ENCODE results near the gene COX8C.
A peak's percentile ranks its signal among the peaks of the same experiment; 100 is the strongest.
"Not testable (repeated sequence)": the region's sequence is repeated elsewhere in the genome, so short reads cannot be mapped to it uniquely, and the experiment has no call there.

The COX8C gene

DNA sequence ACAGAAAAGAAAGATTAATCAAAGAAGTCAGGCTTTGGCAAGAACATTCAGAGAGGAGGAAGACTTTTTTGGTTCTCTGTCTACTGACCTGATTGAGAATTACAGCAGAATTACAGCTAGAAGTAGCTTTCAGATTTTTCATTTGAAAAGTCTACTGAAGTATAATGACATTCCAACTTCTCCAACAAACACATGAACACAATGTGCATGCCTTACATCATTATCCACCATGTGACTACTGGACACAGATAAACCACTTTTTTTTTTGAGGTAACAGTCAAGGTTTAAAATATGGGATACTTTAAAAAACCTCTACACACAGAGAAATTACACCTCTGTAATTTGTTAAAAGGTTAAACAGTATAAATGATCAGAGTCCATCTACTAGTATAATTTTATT lies 26.5 kb upstream of the COX8C start:
- no peak for DNase-seq (ENCODE audit: low read depth in 2 of 2)

DNA sequence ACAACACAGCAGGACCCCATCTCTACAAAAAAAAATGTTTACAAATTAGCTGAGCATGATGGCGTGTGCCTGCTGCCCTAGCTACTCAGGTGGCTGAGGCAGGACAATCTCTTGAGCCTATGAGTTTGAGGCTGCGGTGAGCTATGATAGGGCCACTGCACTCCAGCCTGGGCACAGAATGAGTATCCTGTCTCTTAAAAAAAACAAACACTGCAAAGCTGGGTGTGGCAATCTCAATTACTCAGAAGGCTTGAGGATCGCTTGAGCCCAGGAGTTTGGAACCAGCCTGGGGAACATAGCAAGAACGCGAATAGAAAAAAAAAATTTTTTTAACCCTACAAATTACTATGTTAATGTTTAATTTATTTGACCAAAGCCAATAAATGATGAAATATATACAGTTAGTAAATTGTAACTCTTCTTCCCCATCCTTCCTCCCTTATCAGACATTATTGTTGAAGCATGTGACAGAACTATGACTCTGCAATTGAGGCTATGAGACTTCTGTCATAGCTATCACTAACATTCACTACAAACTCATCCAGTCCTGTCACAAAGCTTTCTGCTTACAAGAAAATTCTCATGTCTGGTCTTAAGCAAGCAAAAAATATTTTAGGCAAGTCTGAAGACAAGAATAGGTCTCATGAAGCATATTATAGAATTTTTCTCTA lies 23.9 kb upstream of the COX8C start:
- DNase-seq (ENCODE audit: low read depth in 2 of 2) = no peak

DNA sequence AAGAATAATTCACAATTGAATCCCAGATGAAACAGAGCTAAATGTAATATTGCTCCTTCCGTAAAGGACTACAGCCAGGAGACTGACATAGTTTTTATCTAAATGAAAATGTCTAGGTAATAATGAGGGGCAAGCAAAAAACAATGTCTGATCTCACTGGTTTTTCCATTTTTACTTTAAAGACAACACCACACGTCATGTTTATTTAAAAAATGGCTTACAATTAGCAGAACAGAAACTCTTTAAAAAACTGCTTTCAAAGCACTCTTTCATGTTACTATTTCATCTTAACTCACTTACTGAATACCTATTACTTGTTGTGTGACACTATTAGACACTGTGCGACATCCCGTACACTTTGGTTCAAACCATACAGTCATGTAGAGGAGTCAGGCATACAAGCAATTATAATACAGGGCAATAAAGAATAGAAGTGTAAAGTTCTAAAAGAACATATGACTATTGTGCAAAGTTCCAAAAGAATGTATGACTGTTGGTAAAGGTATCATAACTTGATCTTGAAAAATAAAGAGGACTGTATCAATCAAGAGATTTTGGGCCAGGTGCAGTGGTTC lies 23.3 kb upstream of the COX8C start:
- DNase-seq (ENCODE audit: low read depth in 2 of 2) = no peak

DNA sequence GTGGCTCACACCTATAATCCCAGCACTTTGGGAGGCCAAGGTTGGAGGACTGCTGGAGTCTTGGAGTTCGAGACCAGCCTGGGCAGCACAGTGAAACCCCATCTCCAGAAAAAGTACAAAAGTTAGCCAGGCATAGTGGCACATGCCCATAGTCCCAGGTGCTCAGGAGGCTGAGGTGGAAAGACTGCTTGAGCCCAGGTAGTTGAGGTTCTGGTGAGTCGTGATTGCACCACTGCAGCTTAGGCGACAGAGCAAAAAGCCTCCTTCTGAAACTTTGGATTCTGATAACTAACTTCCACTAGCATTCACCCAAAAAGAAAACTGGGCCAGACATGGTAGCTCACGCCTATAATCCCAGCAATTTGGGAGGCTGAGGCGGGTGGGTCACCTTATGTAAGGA lies 20.8 kb upstream of the COX8C start:
- DNase-seq (ENCODE audit: low read depth in 2 of 2) = no peak

DNA sequence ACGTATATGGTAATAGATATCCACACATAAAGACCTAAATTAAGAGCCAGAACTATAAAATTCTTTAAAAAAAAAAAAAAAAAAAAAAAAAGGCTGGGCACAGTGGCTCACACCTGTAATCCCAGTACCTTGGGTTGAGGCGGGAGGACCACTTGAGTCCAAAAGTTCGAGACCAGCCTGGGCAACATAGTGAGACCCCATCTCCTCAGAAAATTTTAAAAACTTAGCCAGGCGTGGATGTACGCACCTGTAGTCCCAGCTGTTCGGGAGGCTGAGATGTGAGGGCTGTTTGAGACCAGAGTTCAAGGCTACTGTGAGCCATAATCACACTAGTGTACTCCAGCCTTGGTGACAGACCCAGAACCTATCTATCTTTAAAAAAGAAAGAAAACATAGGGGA lies 18.4 kb upstream of the COX8C start:
- no peak for DNase-seq (ENCODE audit: low read depth in 2 of 2)

DNA sequence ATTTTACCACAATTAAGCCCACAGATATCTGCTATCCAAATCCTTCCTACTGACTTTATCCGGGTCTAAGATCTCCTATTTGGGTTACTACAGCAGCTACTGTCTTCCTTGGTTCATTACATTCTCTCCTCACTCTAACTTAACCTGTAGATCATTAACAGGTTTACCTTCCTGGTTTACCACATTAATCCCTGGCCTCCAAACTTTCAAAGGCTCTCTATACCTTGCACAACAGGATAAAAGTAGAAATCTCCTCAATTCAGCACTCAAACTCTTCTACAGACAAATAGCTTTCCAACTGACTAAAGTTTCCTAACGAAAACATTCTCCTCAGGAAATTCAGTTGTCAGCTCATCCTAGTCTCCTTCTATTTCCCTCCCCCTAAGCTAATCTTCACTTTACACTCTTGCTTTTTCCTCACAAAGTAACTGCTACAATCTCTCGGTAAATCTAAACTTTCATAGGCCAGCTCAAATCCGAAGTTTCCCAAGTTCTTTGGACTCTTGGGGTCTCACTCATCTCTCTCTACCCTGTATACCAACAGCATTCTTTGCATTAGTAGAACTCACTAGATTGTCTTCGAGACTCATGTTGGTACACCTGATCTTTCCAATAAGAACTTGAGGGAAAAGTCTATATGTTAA lies 16.9 kb upstream of the COX8C start:
- DNase-seq (ENCODE audit: low read depth in 2 of 2) = no peak

DNA sequence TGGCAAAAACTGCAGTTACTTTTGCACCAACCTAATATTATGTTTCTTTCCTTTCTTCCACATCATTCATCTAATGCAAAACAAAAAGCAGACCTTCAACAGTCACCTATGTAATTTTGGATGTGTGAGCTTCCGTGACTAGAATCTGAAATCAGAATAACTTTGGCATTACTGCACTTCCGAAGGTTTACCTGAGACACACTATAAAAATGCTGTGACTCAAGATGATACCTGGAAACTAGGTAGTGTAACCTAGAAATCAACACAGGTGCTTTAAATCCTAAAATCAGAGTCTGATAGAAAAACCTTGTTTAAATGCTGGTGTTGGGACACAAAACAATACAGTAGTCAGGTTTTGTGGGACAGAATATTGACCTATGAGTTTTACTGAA lies 16.4 kb upstream of the COX8C start:
- no peak for DNase-seq (ENCODE audit: low read depth in 2 of 2)

DNA sequence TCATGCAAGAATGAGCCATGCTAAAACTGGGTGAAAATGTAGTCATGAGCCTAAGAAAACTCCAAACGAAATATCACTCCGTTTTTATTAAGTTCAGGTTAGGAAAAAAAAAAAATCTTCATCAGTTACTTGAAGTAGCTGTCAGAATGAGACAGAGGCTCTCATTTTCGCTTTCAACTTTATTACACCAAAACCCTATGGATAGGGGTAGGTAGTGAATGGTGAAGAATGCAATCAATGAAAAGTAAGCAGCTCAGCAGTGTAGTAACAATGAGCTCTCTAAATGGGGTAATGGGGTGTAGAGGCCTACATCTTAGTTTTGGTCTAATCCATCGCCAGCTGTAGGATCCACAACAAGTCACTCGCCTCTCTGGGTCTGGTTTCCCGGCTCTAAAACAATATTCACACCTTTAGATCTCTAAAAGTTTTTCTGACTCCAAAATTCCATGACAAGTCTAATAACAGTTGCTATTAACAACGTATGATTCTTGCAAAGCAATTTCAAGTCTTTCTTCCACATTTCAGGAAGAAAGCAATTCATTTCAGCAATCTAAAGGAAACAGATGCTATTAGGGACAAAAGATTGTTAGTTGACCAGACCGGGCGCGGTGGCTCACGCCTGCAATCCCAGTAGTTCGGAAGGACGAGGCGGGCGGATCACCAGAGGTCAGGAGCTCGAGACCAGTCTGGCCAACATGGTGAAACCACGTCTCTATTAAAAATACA lies 15.8 kb upstream of the COX8C start:
- DNase-seq (ENCODE audit: low read depth in 2 of 2) = no peak

DNA sequence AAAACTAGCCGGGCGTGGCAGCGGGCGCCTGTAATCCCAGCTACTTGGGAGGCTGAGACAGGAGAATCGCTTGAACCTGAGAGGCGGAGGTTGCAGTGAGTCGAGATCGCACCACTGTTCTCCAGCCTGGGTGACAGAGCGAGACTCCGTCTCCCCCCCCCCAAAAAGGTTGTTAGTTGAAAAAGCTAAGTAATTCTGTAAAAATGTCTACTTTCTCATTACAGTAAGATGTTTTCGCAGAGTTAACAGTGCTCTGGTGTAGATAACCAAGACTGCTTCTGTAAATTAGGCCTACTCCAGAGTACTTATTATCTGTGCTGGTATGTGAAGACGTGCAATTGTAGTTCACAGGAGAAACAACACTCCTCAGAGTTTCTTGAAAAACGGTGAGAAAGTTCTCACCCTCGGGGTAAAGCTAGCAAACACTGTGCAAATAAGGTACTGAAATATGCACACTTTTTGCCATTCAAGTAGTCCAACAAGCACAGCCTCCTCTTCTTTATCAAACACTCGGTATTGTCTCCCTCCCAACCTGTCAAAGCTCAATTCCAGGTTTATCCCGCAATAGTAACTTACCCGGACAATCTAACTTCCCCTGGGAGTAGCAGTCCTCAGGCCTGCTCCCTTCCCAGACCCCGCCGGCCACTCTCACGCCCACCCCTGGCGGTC lies 15.1 kb upstream of the COX8C start:
- no peak for DNase-seq (ENCODE audit: low read depth in 2 of 2)

DNA sequence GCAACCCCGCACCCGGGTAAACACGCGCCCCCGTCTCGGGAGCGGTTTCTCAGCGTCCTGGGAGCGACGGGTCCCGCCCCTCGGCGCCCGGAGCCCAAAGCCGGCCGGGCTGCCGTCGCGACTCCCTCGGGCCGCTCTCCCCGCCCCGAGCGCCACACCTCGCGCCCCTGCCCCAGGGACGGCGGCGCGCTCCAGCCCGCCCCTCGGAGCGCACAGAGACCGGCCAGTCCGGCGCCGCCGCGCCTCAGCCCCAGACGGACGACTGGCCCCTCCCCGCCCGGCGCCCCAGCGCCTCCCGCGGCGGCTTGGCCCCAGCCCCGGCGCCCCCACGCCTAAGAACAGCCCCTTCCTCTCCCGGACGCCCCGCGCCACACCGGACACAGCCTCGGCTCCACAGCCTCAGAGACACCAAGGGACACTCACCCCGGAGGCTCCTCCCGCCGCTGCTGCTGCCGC lies 14.6 kb upstream of the COX8C start:
- no peak for DNase-seq (ENCODE audit: low read depth in 2 of 2)

DNA sequence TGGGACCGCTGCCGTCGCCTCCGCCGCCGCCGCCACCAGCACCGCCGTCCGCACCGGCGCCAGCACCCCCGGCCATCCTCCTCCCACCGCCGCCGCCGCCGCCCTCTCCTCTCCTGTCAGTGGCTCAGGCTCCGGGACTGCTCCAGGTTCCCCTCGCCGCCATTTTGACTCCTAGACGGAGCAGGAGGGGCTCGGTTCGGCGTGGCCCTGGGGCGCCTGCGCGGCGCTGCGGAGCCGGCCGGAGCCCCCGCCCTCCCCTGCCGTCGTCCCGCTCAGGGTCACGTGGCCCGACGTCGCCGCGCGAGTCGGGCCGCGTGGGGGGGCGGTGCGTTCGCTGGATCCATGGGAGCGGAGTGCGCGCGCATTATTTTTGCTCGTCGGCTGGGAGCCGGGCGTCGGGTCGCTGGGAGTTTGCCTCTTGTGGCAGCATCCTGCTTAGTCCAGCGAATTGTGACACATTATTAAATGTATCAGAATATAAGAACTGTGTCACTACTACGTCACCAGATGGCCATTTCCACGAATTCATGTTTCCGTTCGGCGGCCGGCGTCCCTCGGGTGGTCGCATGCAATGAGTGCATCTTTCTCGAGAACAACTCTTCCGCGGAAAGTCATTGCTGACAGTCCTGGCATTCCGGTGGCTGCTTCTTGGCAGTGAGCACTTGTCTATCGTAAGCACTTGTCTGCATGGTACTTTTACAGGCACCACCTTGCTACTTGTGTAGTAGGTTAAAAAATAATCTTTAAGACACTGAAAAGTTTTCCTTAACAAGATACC lies 13.9 kb upstream of the COX8C start, which contains the start of gene BTBD7:
BTBD7 (minus strand) TSS at position 184 of the 778 bp plus-strand sequence. CDS start 36,985 bp downstream, outside the sequence.
- DNase-seq (ENCODE audit: low read depth in 2 of 2) = peak; percentile 88 to 91

DNA sequence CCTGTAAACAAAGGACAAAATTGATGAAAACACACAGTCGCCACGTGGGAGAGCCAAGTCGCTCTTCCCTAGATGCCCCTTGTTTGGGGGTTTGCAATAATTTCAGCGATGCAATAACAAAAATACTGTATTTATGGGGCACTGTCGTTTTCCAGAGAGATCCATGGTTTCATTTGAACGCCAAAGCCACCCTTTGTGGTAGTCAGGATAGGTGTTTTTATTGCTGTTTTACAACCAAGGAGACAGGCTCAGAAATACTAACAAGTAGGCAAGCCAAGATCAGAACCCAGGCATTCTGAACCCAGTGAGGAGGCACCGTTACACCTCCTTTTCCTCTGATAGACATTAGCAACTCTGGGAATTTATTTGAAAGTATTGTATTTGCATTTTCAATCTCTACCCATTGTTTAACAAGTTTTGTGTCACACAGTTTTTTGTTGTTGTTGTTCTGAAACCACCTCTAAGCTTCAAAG lies 13.3 kb upstream of the COX8C start:
- no peak for DNase-seq (ENCODE audit: low read depth in 2 of 2)

DNA sequence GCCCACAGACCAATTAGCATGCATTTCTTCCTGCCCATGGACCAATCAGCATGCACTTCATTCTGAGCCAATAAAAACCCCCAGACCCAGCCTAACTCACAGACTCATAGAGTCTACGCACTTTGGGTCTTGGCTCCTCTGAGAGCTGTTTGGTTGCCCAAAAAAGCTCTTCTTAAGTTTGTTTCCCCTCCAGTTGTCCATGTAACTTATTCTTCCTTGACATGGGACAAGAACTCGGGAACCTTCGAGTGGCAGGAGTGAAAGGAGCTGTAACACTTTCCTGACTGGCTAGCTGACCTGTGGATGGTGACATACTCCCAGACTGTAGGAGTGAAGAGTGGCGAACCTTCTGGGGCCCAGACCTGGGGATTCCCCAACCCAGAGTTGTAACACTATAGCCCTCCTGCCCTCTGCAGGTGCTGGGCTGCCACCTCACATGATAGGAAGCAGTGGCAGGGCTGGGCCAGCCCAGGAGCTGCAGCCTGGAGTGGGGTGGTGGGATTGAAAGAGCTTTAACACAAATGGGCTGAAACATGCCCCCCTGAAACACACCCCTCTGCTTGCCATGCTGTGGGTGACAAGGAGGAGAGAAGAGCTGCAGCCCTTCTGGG lies 9.7 kb upstream of the COX8C start:
- DNase-seq (ENCODE audit: low read depth in 2 of 2) = no peak

DNA sequence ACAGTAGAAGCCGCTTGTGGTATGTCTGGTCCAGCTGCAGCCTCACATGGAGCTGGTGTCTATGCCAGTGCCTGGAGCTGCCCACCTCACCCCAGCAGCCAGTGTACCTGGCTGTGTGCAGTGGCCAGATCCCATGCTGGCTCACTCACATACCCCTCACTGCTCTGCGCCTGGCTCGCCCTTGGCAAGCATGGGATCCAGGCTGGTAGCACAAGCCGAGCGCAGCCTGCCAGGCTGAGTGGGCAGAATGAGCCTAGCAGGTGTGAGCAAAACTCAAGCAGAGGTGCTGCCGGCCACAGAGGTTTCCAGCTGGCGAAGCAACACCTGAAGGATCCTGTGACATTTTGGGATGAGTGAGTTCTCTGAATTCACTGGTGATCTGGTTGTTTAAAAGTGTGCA lies 9.1 kb upstream of the COX8C start:
- no peak for DNase-seq (ENCODE audit: low read depth in 2 of 2)

DNA sequence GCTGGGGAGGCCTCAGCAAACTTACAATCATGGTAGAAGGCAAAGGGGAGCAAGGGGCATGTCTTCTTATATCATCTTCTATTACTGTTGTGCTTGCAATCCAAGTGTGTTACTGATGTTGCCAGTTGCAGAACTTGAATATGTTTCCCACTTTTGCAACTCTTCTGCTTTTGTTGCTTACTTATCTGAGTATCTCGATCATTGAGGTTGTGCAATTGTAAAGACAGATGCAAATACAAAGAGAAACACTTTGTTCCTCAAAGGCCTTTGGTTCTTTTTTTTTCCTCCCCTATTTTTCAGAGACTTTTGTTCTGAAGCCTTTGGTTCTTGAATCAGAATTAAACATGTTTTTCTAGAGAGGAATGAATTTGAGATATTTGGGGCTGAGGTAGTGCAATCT lies 3.7 kb upstream of the COX8C start:
- no peak for DNase-seq (ENCODE audit: low read depth in 2 of 2)

DNA sequence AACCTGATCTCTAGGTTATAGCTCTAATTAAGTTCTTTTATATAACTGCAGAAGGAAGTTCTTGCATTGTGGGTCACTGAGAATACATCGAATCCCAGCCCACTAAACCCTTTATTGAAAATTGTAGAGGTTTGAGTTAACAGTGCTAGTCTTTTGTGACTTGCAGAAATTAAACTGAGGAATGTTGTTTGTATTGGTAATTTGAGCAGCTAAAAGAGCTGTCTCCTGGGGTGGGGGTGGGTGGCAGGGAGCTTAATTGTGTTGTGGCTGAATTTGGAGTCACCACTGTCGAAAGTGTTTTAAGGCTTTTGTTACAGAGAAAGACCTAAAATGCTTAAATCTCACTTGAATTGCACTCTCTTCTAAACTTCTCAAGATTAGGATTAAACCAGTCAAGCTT lies 3.2 kb upstream of the COX8C start:
- DNase-seq (ENCODE audit: low read depth in 2 of 2) = no peak

DNA sequence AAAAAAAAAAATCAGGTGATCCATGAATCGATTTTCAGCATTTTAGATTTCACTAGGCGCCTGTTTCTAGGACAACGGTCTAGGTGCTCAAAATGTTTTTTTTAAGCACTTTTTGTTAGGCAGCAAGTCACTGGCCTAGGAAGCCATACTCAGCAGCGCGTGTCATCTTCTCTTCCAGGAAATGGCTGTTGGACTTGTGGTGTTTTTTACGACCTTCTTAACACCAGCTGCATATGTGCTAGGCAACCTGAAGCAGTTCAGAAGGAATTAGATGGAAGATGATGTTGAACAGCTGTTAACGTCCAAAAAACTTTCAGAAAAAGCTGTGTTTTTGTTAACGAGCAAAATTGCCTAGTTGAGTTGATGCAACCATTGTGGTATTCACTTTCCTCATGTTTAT lies 868 bp downstream of the COX8C start:
- no peak for DNase-seq (ENCODE audit: low read depth in 2 of 2)

DNA sequence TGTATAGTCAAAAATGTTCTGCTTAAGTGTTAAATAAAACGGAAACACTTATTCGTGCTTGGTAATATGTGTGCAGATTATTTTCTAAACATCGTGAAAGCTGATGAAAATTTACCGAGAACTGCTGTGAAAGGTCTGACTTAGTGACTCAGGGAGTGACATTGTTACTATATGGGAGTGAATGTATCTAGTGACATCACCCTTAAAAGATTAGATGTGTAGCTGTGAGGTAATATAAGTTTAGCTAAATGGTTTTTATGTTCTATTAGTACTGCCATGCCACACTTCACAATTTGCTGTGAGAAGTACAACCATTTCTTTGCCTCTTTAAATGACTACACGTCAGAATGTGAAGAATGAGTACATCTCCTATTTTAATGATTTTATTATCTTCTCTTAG lies 1.3 kb downstream of the COX8C start:
- no peak for DNase-seq (ENCODE audit: low read depth in 2 of 2)

DNA sequence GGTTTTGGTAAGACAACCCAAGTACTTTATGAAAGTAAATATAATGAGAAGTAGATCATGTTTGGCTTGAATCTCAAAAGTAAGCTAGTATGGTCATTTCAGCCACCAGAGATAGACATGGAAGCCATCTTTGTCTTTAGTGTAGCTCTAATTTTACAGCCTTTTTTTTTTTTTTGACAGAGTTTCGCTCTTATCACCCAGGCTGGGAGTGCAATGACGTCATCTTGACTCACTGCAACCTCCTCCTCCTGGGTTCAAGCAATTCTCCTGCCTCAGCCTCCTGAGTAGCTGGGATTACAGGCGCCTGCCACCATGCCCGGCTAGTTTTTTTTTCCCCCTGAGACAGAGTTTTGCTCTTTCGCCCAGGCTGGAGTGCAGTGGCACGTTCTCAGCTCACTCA lies 7.9 kb downstream of the COX8C start:
- DNase-seq (ENCODE audit: low read depth in 2 of 2) = not testable (repeated sequence)

DNA sequence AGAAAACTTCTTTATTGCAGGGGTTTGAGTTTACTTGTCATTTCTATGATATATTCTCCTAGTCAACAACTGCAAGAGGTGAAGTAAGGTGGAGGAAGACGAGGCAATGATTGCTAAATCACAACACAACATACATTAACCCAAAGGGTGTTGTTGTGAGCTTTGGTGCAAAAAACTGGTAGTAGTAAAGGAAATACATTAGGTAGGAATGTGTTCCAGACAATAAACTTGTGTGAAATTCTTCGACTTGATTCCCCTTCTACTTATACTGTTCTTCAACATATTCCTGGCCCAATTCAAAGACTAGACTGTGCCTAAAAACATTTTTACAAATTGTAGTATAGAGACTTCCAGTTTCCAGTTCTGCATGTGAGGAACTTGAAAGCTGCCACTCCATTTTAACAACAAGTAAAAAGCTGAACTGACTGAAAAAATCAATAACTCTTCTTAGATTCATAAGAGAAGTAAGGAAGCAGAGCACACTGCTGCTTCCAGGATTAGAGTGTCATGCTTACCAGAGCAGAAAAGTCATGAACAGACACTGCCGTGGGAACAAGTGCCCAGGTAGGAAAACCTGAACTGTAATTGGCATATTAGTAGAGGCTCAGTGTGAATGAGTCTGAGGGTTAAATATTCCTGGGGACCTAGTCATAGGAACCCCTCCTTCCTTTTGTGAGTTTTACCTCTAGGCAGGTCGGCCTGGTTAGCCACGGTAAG lies 22.2 kb downstream of the COX8C start:
- no peak for DNase-seq (ENCODE audit: low read depth in 2 of 2)

Measured in fibroblast of skin of left quadriceps (primary cell).